ENCODE data around the gene CNTN4. TPM values are rescaled to one million over a fixed set of nuclear protein-coding genes. Genes with fewer than 3 reads are reported as not detected.

CNTN4 gene
- total RNA-seq, 1 donor from 2014 or later: 16.1 TPM

DNA sequence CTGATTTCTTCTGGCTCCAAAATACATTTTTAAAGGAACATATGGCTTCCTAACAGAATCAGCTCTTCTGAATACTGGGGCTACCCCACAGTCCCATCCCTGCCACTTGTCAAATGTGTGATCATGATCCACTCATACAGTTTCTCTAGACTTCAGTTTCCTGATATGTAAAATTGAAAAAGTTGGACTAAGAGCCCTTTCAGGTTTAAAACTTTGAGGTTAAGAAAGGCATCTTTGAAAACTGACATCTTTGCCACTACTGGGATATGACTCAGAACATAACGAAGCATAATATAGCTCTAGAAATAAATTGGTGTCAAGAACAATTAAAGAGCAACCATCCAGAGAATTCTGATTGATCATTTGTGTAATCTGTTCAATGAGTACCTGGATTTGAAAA, 763.3 kb downstream of the CNTN4 start:
- peaks cover 21% of the 10 kb centered on the region for H3K4me1 Mint-ChIP-seq (ENCODE audit: low read depth)
- H3K27ac Mint-ChIP-seq: no peak overlapping the region
- no peak overlapping the region for H3K4me3 Mint-ChIP-seq (ENCODE audit: low read depth)
- DNase-seq (ENCODE audit: low spot score, unreplicated experiment): no peak
- H3K27me3 Mint-ChIP-seq: no peaks in the 10 kb centered on the region
- no peaks in the 10 kb centered on the region for H3K36me3 Mint-ChIP-seq (ENCODE audit: insufficient read depth)
- TF ChIP-seq, protein P1, sequence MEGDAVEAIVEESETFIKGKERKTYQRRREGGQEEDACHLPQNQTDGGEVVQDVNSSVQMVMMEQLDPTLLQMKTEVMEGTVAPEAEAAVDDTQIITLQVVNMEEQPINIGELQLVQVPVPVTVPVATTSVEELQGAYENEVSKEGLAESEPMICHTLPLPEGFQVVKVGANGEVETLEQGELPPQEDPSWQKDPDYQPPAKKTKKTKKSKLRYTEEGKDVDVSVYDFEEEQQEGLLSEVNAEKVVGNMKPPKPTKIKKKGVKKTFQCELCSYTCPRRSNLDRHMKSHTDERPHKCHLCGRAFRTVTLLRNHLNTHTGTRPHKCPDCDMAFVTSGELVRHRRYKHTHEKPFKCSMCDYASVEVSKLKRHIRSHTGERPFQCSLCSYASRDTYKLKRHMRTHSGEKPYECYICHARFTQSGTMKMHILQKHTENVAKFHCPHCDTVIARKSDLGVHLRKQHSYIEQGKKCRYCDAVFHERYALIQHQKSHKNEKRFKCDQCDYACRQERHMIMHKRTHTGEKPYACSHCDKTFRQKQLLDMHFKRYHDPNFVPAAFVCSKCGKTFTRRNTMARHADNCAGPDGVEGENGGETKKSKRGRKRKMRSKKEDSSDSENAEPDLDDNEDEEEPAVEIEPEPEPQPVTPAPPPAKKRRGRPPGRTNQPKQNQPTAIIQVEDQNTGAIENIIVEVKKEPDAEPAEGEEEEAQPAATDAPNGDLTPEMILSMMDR (IDR thresholded peaks at IDR 0.05; ENCODE audit: unreplicated experiment): no peak
- no peaks in the 10 kb centered on the region for H3K9me3 Mint-ChIP-seq (ENCODE audit: low read depth)

DNA sequence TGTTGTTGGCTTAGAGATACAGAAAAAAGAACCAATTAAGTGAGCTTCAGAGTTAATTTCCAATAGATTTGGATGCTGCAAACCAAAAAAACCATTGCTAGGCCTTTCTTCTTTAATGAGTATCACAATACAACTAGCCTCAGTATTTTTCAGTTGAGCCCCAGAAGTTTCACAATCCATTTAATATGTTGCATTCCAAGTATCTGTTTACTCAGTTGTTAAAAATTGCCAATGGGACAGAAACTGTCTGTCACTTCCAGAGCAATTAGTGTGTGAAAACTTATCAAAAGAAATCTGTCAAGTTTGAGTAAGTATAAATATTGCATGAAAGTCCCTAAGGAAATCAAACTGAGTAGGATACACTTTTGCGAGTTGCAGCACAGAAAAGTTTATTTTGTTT, 763.7 kb downstream of the CNTN4 start:
- Mint-ChIP-seq H3K4me1 (ENCODE audit: low read depth) (peaks cover 22% of the 10 kb centered on the region), H3K36me3 (ENCODE audit: insufficient read depth) (no peaks in the 10 kb centered on the region), H3K27ac (no peak overlapping the region), H3K27me3 (no peaks in the 10 kb centered on the region), H3K4me3 (ENCODE audit: low read depth) (no peak overlapping the region), H3K9me3 (ENCODE audit: low read depth) (no peaks in the 10 kb centered on the region)
- DNase-seq (ENCODE audit: low spot score, unreplicated experiment): no peak
- TF ChIP-seq, protein P1 (IDR thresholded peaks at IDR 0.05; ENCODE audit: unreplicated experiment): no peak

GRCh38 chr3:2863127-2863526, 764.5 kb downstream of the CNTN4 start:
- no peaks in the 10 kb centered on the region for H3K9me3 Mint-ChIP-seq (ENCODE audit: low read depth)
- TF ChIP-seq, protein P1 (IDR thresholded peaks at IDR 0.05; ENCODE audit: unreplicated experiment): no peak
- peaks cover 25% of the 10 kb centered on the region for H3K4me1 Mint-ChIP-seq (ENCODE audit: low read depth)
- no peaks in the 10 kb centered on the region for H3K27me3 Mint-ChIP-seq
- H3K27ac Mint-ChIP-seq: no peak overlapping the region
- DNase-seq (ENCODE audit: low spot score, unreplicated experiment): no peak
- H3K4me3 Mint-ChIP-seq (ENCODE audit: low read depth): no peak overlapping the region
- no peaks in the 10 kb centered on the region for H3K36me3 Mint-ChIP-seq (ENCODE audit: insufficient read depth)

GRCh38 chr3:2869905-2870304, 771.2 kb downstream of the CNTN4 start:
- peaks cover 8% of the 10 kb centered on the region for H3K4me1 Mint-ChIP-seq (ENCODE audit: low read depth)
- no peaks in the 10 kb centered on the region for H3K36me3 Mint-ChIP-seq (ENCODE audit: insufficient read depth)
- DNase-seq (ENCODE audit: low spot score, unreplicated experiment): no peak
- no peak overlapping the region for H3K27ac Mint-ChIP-seq
- H3K27me3 Mint-ChIP-seq: no peaks in the 10 kb centered on the region
- no peaks in the 10 kb centered on the region for H3K9me3 Mint-ChIP-seq (ENCODE audit: low read depth)
- no peak overlapping the region for H3K4me3 Mint-ChIP-seq (ENCODE audit: low read depth)
- TF ChIP-seq, protein P1 (IDR thresholded peaks at IDR 0.05; ENCODE audit: unreplicated experiment): no peak

GRCh38 chr3:2870724-2871333, 772.2 kb downstream of the CNTN4 start:
- no peak for DNase-seq (ENCODE audit: low spot score, unreplicated experiment)
- no peaks in the 10 kb centered on the region for H3K9me3 Mint-ChIP-seq (ENCODE audit: low read depth)
- no peaks in the 10 kb centered on the region for H3K36me3 Mint-ChIP-seq (ENCODE audit: insufficient read depth)
- H3K27me3 Mint-ChIP-seq: no peaks in the 10 kb centered on the region
- H3K4me3 Mint-ChIP-seq (ENCODE audit: low read depth): no peak overlapping the region
- H3K4me1 Mint-ChIP-seq (ENCODE audit: low read depth): peaks cover 8% of the 10 kb centered on the region
- no peak overlapping the region for H3K27ac Mint-ChIP-seq
- TF ChIP-seq, protein P1 (IDR thresholded peaks at IDR 0.05; ENCODE audit: unreplicated experiment): no peak

All from progenitor cell of endocrine pancreas (in vitro differentiated cells).